Diencephalon (tissue), 1 donor: ENCODE data around the gene CMPK1. TPM values are rescaled to one million over a fixed set of nuclear protein-coding genes. Genes with fewer than 3 reads are reported as not detected.

Experiments
- total RNA-seq: library from RNA; depleted of rRNA; stranded (reverse); fragments of >200 nt; gene quantifications from one replicate; pipeline ENCODE4 v1.2.3, GENCODE V29; 2014

The CMPK1 gene, protein sequence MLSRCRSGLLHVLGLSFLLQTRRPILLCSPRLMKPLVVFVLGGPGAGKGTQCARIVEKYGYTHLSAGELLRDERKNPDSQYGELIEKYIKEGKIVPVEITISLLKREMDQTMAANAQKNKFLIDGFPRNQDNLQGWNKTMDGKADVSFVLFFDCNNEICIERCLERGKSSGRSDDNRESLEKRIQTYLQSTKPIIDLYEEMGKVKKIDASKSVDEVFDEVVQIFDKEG
- 136 TPM for total RNA-seq

GRCh38 chr1:47333578-47333921, at the start of gene CMPK1:
Gene CMPK1 (plus strand): TSS chr1:47333790. CDS start chr1:47333946, 156 bp downstream.

DNA sequence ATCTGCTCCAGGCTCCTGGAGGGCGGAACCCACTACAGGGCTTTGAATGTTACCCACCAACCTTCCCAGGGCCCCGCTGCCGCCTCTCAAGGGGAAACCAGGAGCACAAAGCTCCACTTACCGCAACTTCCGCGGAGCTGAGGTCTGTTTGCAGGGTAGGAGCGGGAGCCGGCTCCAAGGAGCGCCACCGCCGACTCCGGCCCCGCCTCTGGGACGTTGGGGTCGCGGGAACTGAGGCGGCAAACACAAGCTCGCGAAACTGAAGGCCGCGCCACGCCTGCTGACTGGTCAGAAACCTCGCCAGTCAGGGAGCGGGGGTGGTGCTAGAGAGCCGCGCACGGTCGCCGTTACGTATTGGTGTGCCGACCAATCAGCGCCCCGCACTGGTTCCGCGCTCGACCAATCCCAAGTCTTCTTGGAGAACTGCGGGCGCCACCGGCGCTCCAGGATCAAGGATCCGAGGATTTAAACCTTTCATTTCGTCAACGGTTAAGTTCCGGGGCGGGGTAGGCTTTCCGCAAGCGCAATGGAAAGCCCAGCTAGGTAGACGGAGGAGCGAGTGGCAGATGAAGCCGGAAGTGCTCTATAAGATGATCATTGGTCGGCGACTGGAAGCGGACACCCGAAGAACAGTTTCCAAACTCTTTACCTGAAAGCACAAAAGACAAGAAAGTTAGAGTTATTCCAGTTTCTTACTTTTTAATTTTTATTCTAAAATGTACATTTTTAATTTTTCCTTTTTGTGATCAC, 19.5 kb upstream of the CMPK1 start, which contains the start of gene STIL:
Gene STIL, minus strand, starts transcription at position 233 of the 750 bp plus-strand sequence. CDS start 3,828 bp downstream, outside the sequence.

DNA sequence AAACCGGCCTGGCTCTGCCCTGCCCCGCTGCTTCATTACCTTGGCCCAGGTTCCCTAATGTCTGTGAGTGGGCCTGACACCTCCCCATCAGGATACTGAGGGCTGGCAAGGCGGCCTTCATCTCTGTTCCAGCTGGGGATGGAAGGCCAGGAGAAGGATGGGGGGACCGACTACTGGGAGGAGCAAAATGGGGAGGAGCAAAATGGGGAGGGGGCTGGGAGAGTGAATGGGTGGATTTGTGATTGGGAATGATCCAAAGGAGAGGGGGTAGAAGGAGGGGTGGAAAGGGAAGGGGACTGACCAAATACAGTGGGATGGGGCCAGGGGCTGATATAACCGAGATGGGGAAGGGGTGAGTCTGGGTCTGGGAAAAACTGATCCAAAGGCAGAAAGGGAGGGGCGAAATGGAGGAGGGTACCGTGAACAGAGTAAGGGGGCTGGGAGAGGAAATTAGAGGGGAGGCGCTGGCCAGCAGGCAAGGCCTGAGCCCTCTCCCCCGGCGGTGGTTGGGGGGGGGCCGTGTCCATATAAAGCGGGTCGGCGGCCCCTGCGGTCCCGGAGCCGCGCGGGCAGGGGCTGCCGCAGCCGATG, 82.2 kb downstream of the CMPK1 start, which contains the start of gene FOXE3:
Gene FOXE3, plus strand, starts transcription at position 558 of the 591 bp plus-strand sequence. Its CDS starts 31 bp downstream, at position 589.

Other genes starting within 250 kb of the CMPK1 start
- gene CYP4A22, start 196.3 kb upstream of the CMPK1 start, total RNA-seq: not detected
- not detected for gene PDZK1IP1, start 143.8 kb upstream of the CMPK1 start, total RNA-seq
- gene TAL1, start 101.6 kb upstream of the CMPK1 start, total RNA-seq: 5.8 TPM
- 8.1 TPM for gene STIL, start 19.6 kb upstream of the CMPK1 start, total RNA-seq
- 0.23 TPM for gene FOXE3, start 82.5 kb downstream of the CMPK1 start, total RNA-seq
- 0.46 TPM for gene FOXD2, start 104.3 kb downstream of the CMPK1 start, total RNA-seq